H1 (cell line): ENCODE results near the gene HEXIM1. TPM values are rescaled to one million over a fixed set of nuclear protein-coding genes. Genes with fewer than 3 reads are reported as not detected.

Experiments used
- ASH2L ChIP-seq: fragments of 200-600, 300-600 bp; sonication (generic); IDR thresholded peaks from one replicate; pipeline ENCODE4 v1.7.1; 2017; ENCODE audit warnings: low read length
- CBX5 ChIP-seq: fragments of 300-800, 300-1000 bp; sonication (generic); IDR thresholded peaks from 2 replicates; pipeline ENCODE4 v1.7.1; 2016; ENCODE audit warnings: antibody characterized with exemption, low read length, low read depth
- CEBPB ChIP-seq: IDR thresholded peaks from 2 replicates; pipeline ENCODE4 v1.6.1; 2012; ENCODE audit warnings: low read depth, low read length
- HDAC2 ChIP-seq, 2 experiments: fragments of 300-600 bp in 1 of 2; sonication (generic) in 1 of 2; IDR thresholded peaks; 2 replicates each; pipeline ENCODE4 v1.6.1; 2011 to 2012; ENCODE audit warnings: low read depth in 2 of 2, low read length in 2 of 2, mild to moderate bottlenecking in 2 of 2, moderate library complexity in 2 of 2, borderline replicate concordance in 1 of 2, inconsistent platforms in 1 of 2
- NRF1 ChIP-seq: IDR thresholded peaks from 2 replicates; pipeline ENCODE4 v1.6.1; 2011; ENCODE audit warnings: mild to moderate bottlenecking, low read depth, low read length, improper control_type of control experiment
- POU5F1 ChIP-seq: IDR thresholded peaks from 2 replicates; pipeline ENCODE4 v1.6.1; 2011; ENCODE audit warnings: low read depth, mild to moderate bottlenecking, low read length, moderate library complexity
- RNF2 ChIP-seq: fragments of 200-900, 300-1000 bp; sonication (generic); IDR thresholded peaks from 2 replicates; pipeline ENCODE4 v1.7.1; 2016; ENCODE audit warnings: borderline replicate concordance, low read depth, mild to moderate bottlenecking, antibody characterized with exemption, low read length; ENCODE audit not compliant: poor library complexity, severe bottlenecking; ENCODE audit errors: missing control alignments
- RXRA ChIP-seq: IDR thresholded peaks from 2 replicates; pipeline ENCODE4 v1.6.1; 2011; ENCODE audit warnings: low read depth, mild to moderate bottlenecking, low read length, moderate library complexity; ENCODE audit not compliant: insufficient read depth
- SIN3A ChIP-seq, 2 experiments: IDR thresholded peaks in 1 of 2; conservative IDR thresholded peaks in 1 of 2; 2 replicates each; pipeline ENCODE4 v1.6.1; 2011 to 2012; ENCODE audit warnings: low read length in 2 of 2, improper control_type of control experiment in 1 of 2, low read depth in 1 of 2, mild to moderate bottlenecking in 1 of 2
- YY1 ChIP-seq: IDR thresholded peaks from 2 replicates; pipeline ENCODE4 v1.6.1; 2011; ENCODE audit warnings: low read depth, mild to moderate bottlenecking, low read length
- polyA plus RNA-seq, 7 experiments: library from polyadenylated mRNA; depleted of rRNA in 3 of 7; stranded (reverse) in 5 of 7; unstranded in 2 of 7; fragments of >200 nt in 5 of 7; fragments of 200-250 nt in 2 of 7; gene quantifications; 1 replicate in 5 of 7; 2 replicates in 1 of 7; 4 replicates in 1 of 7; pipeline versions ENCODE4 v1.2.1 to v1.2.3, GENCODE V29; 2011 to 2013; ENCODE audit warnings: missing spikeins in 2 of 7, mixed read lengths in 2 of 7
- total RNA-seq: library from RNA; stranded (reverse); fragmentation: NEBNext Ultra II Directional; extraction: Animal tissue kit (Norgen Biotek cat#: 25700); gene quantifications from 2 replicates; pipeline ENCODE4 v1.2.1, GENCODE V29; 2021

Gene HEXIM1
- total and polyA plus RNA-seq, 2 of the 8 experiments (the other 6 are each of a cell fraction or from before 2014, with no cell fraction given), result 9.1 to 38.3 TPM

DNA sequence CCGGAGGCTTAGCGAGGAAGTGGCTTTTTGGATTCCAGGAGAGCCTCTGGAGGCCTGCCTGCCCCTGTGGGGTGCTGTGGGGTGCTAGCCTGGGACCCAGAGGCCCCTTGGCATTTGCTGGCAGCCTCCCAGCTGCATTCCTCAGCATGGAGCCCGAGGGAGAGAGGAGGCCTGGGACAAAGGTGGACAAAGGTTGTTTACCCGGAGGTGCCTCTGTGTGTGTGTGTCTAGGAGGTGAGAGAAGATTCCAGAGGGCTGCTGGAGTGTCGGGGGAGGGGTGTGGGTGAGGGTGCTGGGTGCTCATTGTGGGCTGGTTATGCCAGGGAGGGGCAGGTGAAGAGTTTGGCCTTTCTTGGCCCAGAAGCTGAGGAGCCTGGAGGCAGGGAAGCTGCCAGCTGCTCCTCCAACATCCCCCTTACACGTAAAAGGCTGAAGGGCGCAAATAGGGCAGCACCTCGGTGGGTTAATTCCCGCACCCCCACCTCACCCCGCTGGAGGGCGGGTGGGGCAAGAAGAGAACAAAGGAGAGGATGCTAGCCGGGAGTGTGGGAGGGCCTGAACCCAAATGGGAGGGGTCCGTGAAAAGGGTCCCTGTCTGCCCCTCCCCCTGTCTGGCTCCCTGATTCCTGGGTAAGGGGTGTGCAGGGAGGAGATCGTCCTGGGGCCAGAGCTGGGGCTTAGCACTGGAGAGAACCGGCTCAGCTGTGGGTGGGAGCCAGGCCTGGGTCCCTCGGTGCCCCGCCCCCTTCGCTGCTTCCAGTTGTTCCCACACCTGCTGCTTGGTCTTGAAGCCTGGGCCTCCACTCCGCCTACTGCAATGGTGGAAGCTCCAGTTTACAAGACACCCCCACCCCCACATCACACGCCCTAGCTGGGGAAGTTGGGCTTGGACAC lies 23.3 kb downstream of the HEXIM1 start (continued):
- no peak for TF ChIP-seq SIN3A (conservative IDR thresholded peaks at IDR 0.05 in 1 of 2, IDR thresholded peaks at IDR 0.05 in 1 of 2; ENCODE audit: low read depth in 1 of 2, low read length in 2 of 2)
- TF ChIP-seq YY1, result no peak
- TF ChIP-seq HDAC2 (IDR thresholded peaks at IDR 0.05; ENCODE audit: borderline replicate concordance in 1 of 2, low read depth in 2 of 2, low read length in 2 of 2), result peak in 1 of 2 experiments; percentile 25; a peak in 1 of 4 replicates
- TF ChIP-seq RNF2, result no peak
- TF ChIP-seq CEBPB, result no peak
- TF ChIP-seq CBX5, result no peak
- TF ChIP-seq POU5F1, result no peak
- peak; percentile 46 for TF ChIP-seq ASH2L
- TF ChIP-seq RXRA, result no peak
- no peak for TF ChIP-seq NRF1
